Measurements from ENCODE around the gene LPGAT1.

- TF ChIP-seq CTCF (IDR thresholded peaks at IDR 0.05), result no peak
- no peak for TF ChIP-seq POLR2A (IDR thresholded peaks at IDR 0.05)
Observed at GRCh38 chr1:211738096-211738690, 92.4 kb downstream of the LPGAT1 start.

Data from lower leg skin (tissue), 3 donors.